ENCODE results near the gene WNT1.

GRCh38 chr12:48985475-48985897 is 7.4 kb downstream of the WNT1 start:
- TF ChIP-seq, protein P1, sequence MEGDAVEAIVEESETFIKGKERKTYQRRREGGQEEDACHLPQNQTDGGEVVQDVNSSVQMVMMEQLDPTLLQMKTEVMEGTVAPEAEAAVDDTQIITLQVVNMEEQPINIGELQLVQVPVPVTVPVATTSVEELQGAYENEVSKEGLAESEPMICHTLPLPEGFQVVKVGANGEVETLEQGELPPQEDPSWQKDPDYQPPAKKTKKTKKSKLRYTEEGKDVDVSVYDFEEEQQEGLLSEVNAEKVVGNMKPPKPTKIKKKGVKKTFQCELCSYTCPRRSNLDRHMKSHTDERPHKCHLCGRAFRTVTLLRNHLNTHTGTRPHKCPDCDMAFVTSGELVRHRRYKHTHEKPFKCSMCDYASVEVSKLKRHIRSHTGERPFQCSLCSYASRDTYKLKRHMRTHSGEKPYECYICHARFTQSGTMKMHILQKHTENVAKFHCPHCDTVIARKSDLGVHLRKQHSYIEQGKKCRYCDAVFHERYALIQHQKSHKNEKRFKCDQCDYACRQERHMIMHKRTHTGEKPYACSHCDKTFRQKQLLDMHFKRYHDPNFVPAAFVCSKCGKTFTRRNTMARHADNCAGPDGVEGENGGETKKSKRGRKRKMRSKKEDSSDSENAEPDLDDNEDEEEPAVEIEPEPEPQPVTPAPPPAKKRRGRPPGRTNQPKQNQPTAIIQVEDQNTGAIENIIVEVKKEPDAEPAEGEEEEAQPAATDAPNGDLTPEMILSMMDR (IDR thresholded peaks at IDR 0.05; ENCODE audit: low read depth, low read length) = no peak
- TF ChIP-seq EZH2phosphoT487 (IDR thresholded peaks at IDR 0.05; ENCODE audit: low read depth) = no peak

All from OCI-LY3 (cell line).